Caki2 (cell line): Measurements from ENCODE around the gene ODAD4. TPM values are rescaled to one million over a fixed set of nuclear protein-coding genes. Genes with fewer than 3 reads are reported as not detected.
"Not testable (repeated sequence)": the region's sequence is repeated elsewhere in the genome, so short reads cannot be mapped to it uniquely, and the experiment has no call there.

Experiments used
- DNase-seq: peaks from one replicate; pipeline ENCODE4 v3.0.0-alpha.2; 2015; ENCODE audit warnings: low read depth
- in situ Hi-C: cut with HindIII; loops from 2 replicates; pipeline ENCODE4 v1.10.0; 2016; ENCODE audit warnings: low sequenced_read_pairs, low pct_unique_long_range_greater_than_20kb, mixed read lengths
- total RNA-seq: library from RNA; depleted of rRNA; stranded (reverse); fragments of >200 nt; shearing (Covaris generic); gene quantifications from 2 replicates; pipeline ENCODE4 v1.2.3, GENCODE V29; 2014; ENCODE audit warnings: low replicate concordance

ODAD4 gene
- total RNA-seq, 1 experiment from 2014 or later, result 2.6 TPM

- in situ Hi-C loops, result loop anchor here (25.0 kb wide), 1 partner anchor 270 kb away; the partner anchor contains the start of gene GAST
- no peak for DNase-seq
Measured at GRCh38 chr17:41982026-41982760, 51.8 kb downstream of the ODAD4 start.

GRCh38 chr17:41984454-41984853 lies 54.0 kb downstream of the ODAD4 start:
- DNase-seq, result no peak
- in situ Hi-C loops, result loop anchor here (25.0 kb wide), 1 partner anchor 272 kb away; the partner anchor contains the start of gene GAST

GRCh38 chr17:41985919-41986318 lies 55.5 kb downstream of the ODAD4 start:
- in situ Hi-C loops, result loop anchor here (25.0 kb wide), 1 partner anchor 274 kb away; the partner anchor contains the start of gene GAST
- DNase-seq, result no peak

GRCh38 chr17:41986634-41987033 lies 56.2 kb downstream of the ODAD4 start:
- in situ Hi-C loops, result loop anchor here (25.0 kb wide), 1 partner anchor 274 kb away; the partner anchor contains the start of gene GAST
- DNase-seq, result no peak

GRCh38 chr17:41987642-41988041 lies 57.2 kb downstream of the ODAD4 start:
- no peak for DNase-seq
- in situ Hi-C loops, result loop anchor here (25.0 kb wide), 1 partner anchor 275 kb away; the partner anchor contains the start of gene GAST

- in situ Hi-C loops, result loop anchor here (25.0 kb wide), 1 partner anchor 276 kb away; the partner anchor contains the start of gene GAST
- no peak for DNase-seq
Measured at GRCh38 chr17:41988418-41988817, 58.0 kb downstream of the ODAD4 start.

- no peak for DNase-seq
Measured at GRCh38 chr17:41989702-41990419, 59.4 kb downstream of the ODAD4 start.

GRCh38 chr17:41992576-41992975 lies 62.2 kb downstream of the ODAD4 start:
- in situ Hi-C loops, result loop anchor here (25.0 kb wide), 1 partner anchor 280 kb away; the partner anchor contains the start of gene GAST
- DNase-seq, result no peak

More at GRCh38 chr17:41989702-41990419, 59.4 kb downstream of the ODAD4 start:
- in situ Hi-C loops, result loop anchor here (25.0 kb wide), 1 partner anchor 278 kb away; the partner anchor contains the start of gene GAST

GRCh38 chr17:41996855-41997164 lies 66.4 kb downstream of the ODAD4 start:
- no peak for DNase-seq
- in situ Hi-C loops, result loop anchor here (25.0 kb wide), 1 partner anchor 285 kb away; the partner anchor contains the start of gene GAST

GRCh38 chr17:41998497-41998896 lies 68.1 kb downstream of the ODAD4 start:
- in situ Hi-C loops, result loop anchor here (25.0 kb wide), 1 partner anchor 286 kb away; the partner anchor contains the start of gene GAST
- no peak for DNase-seq

GRCh38 chr17:42000413-42001133 lies 70.2 kb downstream of the ODAD4 start:
- no peak for DNase-seq
- in situ Hi-C loops, result no loop called here

GRCh38 chr17:42001729-42002128 lies 71.3 kb downstream of the ODAD4 start:
- DNase-seq, result no peak
- in situ Hi-C loops, result no loop called here

- in situ Hi-C loops, result no loop called here
Measured at GRCh38 chr17:42002175-42002791, 71.9 kb downstream of the ODAD4 start.

GRCh38 chr17:42002792-42003301 lies 72.4 kb downstream of the ODAD4 start:
- in situ Hi-C loops, result no loop called here
- no peak for DNase-seq

More at GRCh38 chr17:42002175-42002791, 71.9 kb downstream of the ODAD4 start:
- DNase-seq, result no peak

- in situ Hi-C loops, result no loop called here
- DNase-seq, result no peak
Measured at GRCh38 chr17:42005166-42005565, 74.7 kb downstream of the ODAD4 start.

GRCh38 chr17:42009170-42009569 lies 78.8 kb downstream of the ODAD4 start:
- DNase-seq, result no peak
- in situ Hi-C loops, result no loop called here

- in situ Hi-C loops, DNase-seq: not testable (repeated sequence)
Measured at GRCh38 chr17:42010266-42010680, 79.9 kb downstream of the ODAD4 start.
